Stomach smooth muscle (tissue), 2 donors: ENCODE results near the gene DCAF16.

Experiments
- H3K27ac ChIP-seq: one replicate; pipeline ENCODE4 v1.7.0; 2013; ENCODE audit warnings: mild to moderate bottlenecking, low read length, inconsistent platforms
- H3K27me3 ChIP-seq, 2 donors: one replicate each; pipeline ENCODE4 v1.7.0; 2013; ENCODE audit warnings: low read length in 2 of 2; ENCODE audit not compliant: insufficient read depth in 2 of 2, control insufficient read depth in 1 of 2
- H3K36me3 ChIP-seq, 2 donors: one replicate each; pipeline ENCODE4 v1.7.0; 2013; ENCODE audit warnings: low read length in 2 of 2; ENCODE audit not compliant: control insufficient read depth in 2 of 2, insufficient read depth in 2 of 2
- H3K4me1 ChIP-seq: one replicate; pipeline ENCODE4 v1.7.0; 2013; ENCODE audit warnings: low read length; ENCODE audit not compliant: control insufficient read depth, insufficient read depth
- H3K4me3 ChIP-seq, 2 donors: one replicate each; pipeline ENCODE4 v1.7.0; 2013; ENCODE audit warnings: low read length in 2 of 2
- H3K9ac ChIP-seq, 2 donors: one replicate each; pipeline ENCODE4 v1.7.0; 2013; ENCODE audit warnings: low read length in 2 of 2, mild to moderate bottlenecking in 1 of 2
- H3K9me3 ChIP-seq, 2 donors: one replicate each; pipeline ENCODE4 v1.7.0; 2013; ENCODE audit warnings: low read length in 2 of 2; ENCODE audit not compliant: control insufficient read depth in 2 of 2
- donor health status: healthy.
- donor health status: Pancreatic carcinoma.

The DCAF16 gene

GRCh38 chr4:17812801-17813200, 2.2 kb upstream of the DCAF16 start:
- Histone ChIP-seq H3K9ac (no peak overlapping the region), H3K27me3 (no peaks in the 10 kb centered on the region), H3K27ac (no peak overlapping the region), H3K36me3 (no peaks in the 10 kb centered on the region), H3K4me3 (no peak overlapping the region), H3K9me3 (no peaks in the 10 kb centered on the region), H3K4me1 (peaks cover 8% of the 10 kb centered on the region)

DNA sequence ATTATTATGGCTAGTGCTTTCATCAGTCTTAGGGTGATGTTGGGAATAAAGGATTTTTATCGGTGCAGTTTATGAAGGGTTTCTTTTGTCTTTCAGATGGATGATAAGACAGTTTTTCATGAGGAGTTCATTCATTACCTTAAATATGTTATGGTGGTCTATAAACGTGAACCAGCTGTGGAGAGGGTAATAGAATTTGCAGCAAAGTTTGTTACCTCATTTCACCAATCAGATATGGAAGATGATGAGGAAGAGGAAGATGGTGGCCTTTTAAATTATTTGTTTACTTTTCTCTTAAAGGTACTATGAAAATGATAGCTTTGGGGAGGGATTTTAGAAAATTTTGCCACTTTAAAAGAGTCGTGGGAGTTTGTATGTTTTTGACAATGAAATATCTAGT, 1.6 kb upstream of the DCAF16 start:
- Histone ChIP-seq H3K27ac (no peak overlapping the region), H3K4me1 (peaks cover 8% of the 10 kb centered on the region), H3K36me3 (no peaks in the 10 kb centered on the region), H3K9me3 (no peaks in the 10 kb centered on the region), H3K4me3 (no peak overlapping the region), H3K27me3 (no peaks in the 10 kb centered on the region), H3K9ac (no peak overlapping the region)

DNA sequence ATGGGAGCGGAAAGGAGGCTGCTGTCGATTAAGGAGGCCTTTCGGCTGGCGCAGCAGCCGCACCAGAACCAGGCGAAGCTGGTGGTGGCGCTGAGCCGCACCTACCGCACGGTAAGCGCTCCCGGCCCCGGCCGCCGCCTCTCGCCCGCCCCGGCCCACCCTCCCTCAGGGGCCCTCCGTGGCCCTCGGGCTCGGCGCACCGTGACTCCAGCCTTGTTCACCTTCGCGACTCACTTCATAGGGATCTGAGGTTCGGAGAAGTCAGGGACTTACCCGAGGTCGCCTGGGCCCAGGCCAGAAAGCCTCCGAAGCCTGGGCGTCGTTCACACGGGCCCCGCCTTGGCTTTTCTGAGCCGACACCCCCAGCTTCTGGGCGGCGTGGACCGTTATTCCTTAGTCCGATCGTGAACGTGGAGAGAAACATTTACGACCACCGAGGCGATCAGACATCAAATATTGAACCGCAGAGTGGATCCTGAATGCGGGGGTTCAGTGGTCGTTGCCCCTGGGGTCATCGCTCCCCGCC, 584 bp upstream of the DCAF16 start:
- Histone ChIP-seq H3K4me3 (peak overlapping the region; percentile 95 to 98), H3K9ac (peak overlapping the region in 1 of 2 donors; percentile 96), H3K36me3 (no peaks in the 10 kb centered on the region), H3K27me3 (no peaks in the 10 kb centered on the region), H3K4me1 (peaks cover 8% of the 10 kb centered on the region), H3K27ac (no peak overlapping the region), H3K9me3 (no peaks in the 10 kb centered on the region)

DNA sequence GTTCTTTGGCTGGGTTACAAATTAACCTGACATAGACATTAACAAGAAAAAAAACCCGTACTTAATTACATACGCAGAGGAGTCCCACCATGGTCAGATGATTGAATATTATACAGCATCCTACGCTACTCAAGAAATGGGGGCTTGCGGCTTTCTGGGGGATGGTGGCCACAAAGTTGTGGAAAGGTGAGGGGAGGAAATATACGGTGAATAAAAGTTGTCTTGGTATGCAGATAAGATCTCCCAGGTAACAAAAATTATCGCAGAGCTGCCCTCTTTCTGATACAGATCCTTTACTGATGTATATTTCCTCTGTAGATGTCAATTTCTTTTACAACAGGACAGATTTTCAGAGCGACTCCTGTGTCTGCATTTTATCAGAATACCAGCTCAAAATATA, 890 bp downstream of the DCAF16 start:
- no peaks in the 10 kb centered on the region for H3K9me3 ChIP-seq
- peaks cover 8% of the 10 kb centered on the region for H3K4me1 ChIP-seq
- peak overlapping the region; percentile 95 to 98 for H3K4me3 ChIP-seq
- H3K27ac ChIP-seq = peak overlapping the region; percentile 94
- no peaks in the 10 kb centered on the region for H3K27me3 ChIP-seq
- H3K36me3 ChIP-seq = peaks cover 0 to 1% of the 10 kb centered on the region in 2 donors
- H3K9ac ChIP-seq = peak overlapping the region; percentile 96 to 97

- H3K27ac ChIP-seq = no peak overlapping the region
- peaks cover 8% of the 10 kb centered on the region for H3K4me1 ChIP-seq
- H3K36me3 ChIP-seq = peaks cover 18 to 21% of the 10 kb centered on the region in 2 donors
- H3K9me3 ChIP-seq = no peaks in the 10 kb centered on the region
- H3K9ac ChIP-seq = peak overlapping the region in 1 of 2 donors; percentile 22
- H3K27me3 ChIP-seq = no peaks in the 10 kb centered on the region
- peak overlapping the region; percentile 27 to 59 for H3K4me3 ChIP-seq
These were observed 3.1 kb downstream of the DCAF16 start for GRCh38 chr4:17807446-17807845.

DNA sequence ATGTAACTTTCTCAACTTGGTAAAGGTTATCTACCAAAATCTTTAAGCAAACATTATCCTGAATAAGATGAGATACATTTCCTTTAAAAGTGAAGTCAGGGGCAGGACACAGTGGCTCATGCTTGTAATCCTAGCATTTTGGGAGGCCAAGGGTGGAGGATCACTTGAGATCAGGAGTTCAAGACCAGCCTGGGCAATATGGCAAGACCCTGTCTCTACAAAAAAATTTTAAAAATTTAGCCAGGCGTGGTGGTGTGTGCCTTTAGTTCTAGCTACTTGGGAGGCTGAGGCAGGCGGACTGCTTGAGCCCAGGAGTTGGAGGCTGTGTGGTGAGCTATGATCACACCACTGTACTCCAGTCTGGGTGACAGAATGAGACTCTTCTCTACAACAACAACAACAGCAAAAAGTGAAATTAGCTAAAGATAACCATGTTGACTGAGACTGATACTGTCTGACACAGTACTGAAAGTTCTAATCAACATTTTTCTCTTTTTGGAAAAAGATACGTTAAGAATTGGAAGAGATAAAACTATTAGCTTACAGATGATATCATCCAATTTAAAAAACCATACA, 4.9 kb downstream of the DCAF16 start:
- Histone ChIP-seq H3K4me1 (peaks cover 3% of the 10 kb centered on the region), H3K27me3 (no peaks in the 10 kb centered on the region), H3K4me3 (no peak overlapping the region), H3K27ac (no peak overlapping the region), H3K9ac (no peak overlapping the region), H3K9me3 (no peaks in the 10 kb centered on the region), H3K36me3 (peaks cover 21 to 22% of the 10 kb centered on the region in 2 donors)

GRCh38 chr4:17797808-17798207, 12.7 kb downstream of the DCAF16 start:
- Histone ChIP-seq H3K27ac (no peak overlapping the region), H3K4me3 (no peak overlapping the region), H3K36me3 (peaks cover 6 to 9% of the 10 kb centered on the region in 2 donors), H3K9ac (no peak overlapping the region), H3K27me3 (no peaks in the 10 kb centered on the region), H3K9me3 (no peaks in the 10 kb centered on the region), H3K4me1 (no peaks in the 10 kb centered on the region)

DNA sequence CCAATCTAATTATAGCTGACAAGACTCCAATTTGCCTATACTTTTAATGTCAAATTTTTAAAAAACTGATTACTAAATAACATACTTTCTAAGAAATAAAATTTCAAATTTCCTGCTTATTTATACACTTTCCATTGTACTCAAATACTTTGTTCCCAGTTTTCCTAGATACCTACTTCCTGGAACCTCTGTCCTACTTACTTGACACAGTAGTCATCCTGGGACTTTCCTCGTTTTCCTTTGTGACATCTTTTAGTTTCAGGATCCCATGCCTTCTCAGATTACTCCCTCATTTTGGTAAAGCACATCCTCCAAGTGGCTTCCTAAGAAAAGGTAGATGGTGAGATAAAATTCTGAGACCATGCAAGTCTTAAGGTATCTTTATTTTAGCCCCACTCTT, 15.8 kb downstream of the DCAF16 start:
- Histone ChIP-seq H3K36me3 (peaks cover 0 to 3% of the 10 kb centered on the region in 2 donors), H3K27me3 (no peaks in the 10 kb centered on the region)

GRCh38 chr4:17788956-17789355, 21.6 kb downstream of the DCAF16 start:
- Histone ChIP-seq H3K27me3 (no peaks in the 10 kb centered on the region), H3K36me3 (no peaks in the 10 kb centered on the region), H3K4me3 (no peak overlapping the region), H3K27ac (no peak overlapping the region), H3K9me3 (no peaks in the 10 kb centered on the region), H3K4me1 (no peaks in the 10 kb centered on the region), H3K9ac (no peak overlapping the region)

More for the DNA sequence above, 15.8 kb downstream of the DCAF16 start:
- H3K4me3 ChIP-seq = no peak overlapping the region
- no peaks in the 10 kb centered on the region for H3K9me3 ChIP-seq
- H3K9ac ChIP-seq = no peak overlapping the region
- H3K27ac ChIP-seq = no peak overlapping the region
- no peaks in the 10 kb centered on the region for H3K4me1 ChIP-seq

DNA sequence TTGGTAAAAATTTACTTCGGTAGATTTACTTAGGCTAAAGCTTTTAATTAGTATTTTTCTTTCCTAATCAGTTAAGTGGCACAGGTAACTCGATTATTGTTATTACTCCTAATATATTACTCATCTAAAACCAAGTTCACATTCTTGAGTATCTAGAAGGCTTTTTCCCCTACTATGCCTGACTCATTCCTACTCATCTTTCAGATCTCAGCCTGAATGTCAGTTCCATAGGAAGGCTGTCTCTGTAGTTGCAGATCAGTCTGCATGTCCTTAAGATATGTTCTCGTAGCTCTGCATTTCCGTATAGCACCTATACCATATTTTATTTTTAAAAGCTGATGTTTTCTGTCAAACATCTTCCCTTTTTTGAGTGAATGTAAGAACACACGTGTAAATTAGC, 23.2 kb downstream of the DCAF16 start:
- H3K27ac ChIP-seq = no peak overlapping the region
- no peak overlapping the region for H3K9ac ChIP-seq
- no peak overlapping the region for H3K4me3 ChIP-seq
- H3K36me3 ChIP-seq = no peaks in the 10 kb centered on the region
- no peaks in the 10 kb centered on the region for H3K27me3 ChIP-seq
- H3K9me3 ChIP-seq = no peaks in the 10 kb centered on the region
- H3K4me1 ChIP-seq = peaks cover under 1% of the 10 kb centered on the region

DNA sequence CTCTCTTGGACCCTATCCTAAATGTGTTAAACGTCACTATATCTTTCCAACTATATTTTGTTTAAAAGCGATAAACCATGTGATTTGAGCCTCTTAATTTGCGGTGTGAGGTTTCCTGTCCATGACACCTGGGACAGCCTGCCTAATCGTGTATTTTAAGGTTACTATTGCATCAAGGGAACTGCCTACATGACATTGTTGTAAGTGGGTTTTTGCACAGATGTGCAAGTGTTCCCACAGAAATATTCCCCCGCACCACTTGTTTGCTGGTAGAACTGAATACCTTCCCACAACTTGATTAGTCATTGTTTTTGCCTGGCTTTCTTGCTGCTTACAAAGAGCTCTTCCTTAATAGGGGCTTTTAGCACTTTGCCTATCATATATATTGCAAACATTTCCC, 24.0 kb downstream of the DCAF16 start:
- H3K27ac ChIP-seq = no peak overlapping the region
- H3K27me3 ChIP-seq = peaks cover 0 to 3% of the 10 kb centered on the region in 2 donors
- no peaks in the 10 kb centered on the region for H3K9me3 ChIP-seq
- H3K36me3 ChIP-seq = no peaks in the 10 kb centered on the region
- H3K4me3 ChIP-seq = no peak overlapping the region
- H3K4me1 ChIP-seq = peaks cover 8% of the 10 kb centered on the region
- H3K9ac ChIP-seq = no peak overlapping the region
